GM18499 (cell line): ENCODE measurements around the gene NTPCR.

Experiments used
- ATAC-seq: cut with Tn5 transposase; IDR thresholded peaks from one replicate; pipeline ENCODE4 v1.9.1; 2021; ENCODE audit warnings: moderate number of reproducible peaks; ENCODE audit not compliant: insufficient read depth, unreplicated experiment

The NTPCR gene

GRCh38 chr1:233005156-233005555 is 54.7 kb downstream of the NTPCR start:
- no peak for ATAC-seq

- ATAC-seq, result no peak
Observed at GRCh38 chr1:233005703-233006102, 55.3 kb downstream of the NTPCR start.

GRCh38 chr1:233006108-233006507 is 55.7 kb downstream of the NTPCR start:
- ATAC-seq, result no peak

- ATAC-seq, result no peak
Observed at GRCh38 chr1:233006541-233006973, 56.1 kb downstream of the NTPCR start.

- no peak for ATAC-seq
Observed at GRCh38 chr1:233010146-233010545, 59.7 kb downstream of the NTPCR start.

- no peak for ATAC-seq
Observed at GRCh38 chr1:233012021-233012420, 61.6 kb downstream of the NTPCR start.

- no peak for ATAC-seq
Observed at GRCh38 chr1:233015965-233016364, 65.6 kb downstream of the NTPCR start.

GRCh38 chr1:233016798-233017197 is 66.4 kb downstream of the NTPCR start:
- no peak for ATAC-seq

GRCh38 chr1:233019083-233019482 is 68.7 kb downstream of the NTPCR start:
- no peak for ATAC-seq

GRCh38 chr1:233019778-233020325 is 69.4 kb downstream of the NTPCR start:
- no peak for ATAC-seq

GRCh38 chr1:233020426-233020825 is 70.0 kb downstream of the NTPCR start:
- no peak for ATAC-seq

- no peak for ATAC-seq
Observed at GRCh38 chr1:233022246-233022645, 71.8 kb downstream of the NTPCR start.

GRCh38 chr1:233024199-233024598 is 73.8 kb downstream of the NTPCR start:
- ATAC-seq, result no peak

- no peak for ATAC-seq
Observed at GRCh38 chr1:233025157-233025556, 74.7 kb downstream of the NTPCR start.

GRCh38 chr1:233025567-233025966 is 75.2 kb downstream of the NTPCR start:
- ATAC-seq, result no peak

- ATAC-seq, result no peak
Observed at GRCh38 chr1:233027046-233027445, 76.6 kb downstream of the NTPCR start.

- no peak for ATAC-seq
Observed at GRCh38 chr1:233031521-233031920, 81.1 kb downstream of the NTPCR start.

- ATAC-seq, result no peak
Observed at GRCh38 chr1:233032916-233033315, 82.5 kb downstream of the NTPCR start.

- ATAC-seq, result no peak
Observed at GRCh38 chr1:233033361-233033760, 83.0 kb downstream of the NTPCR start.
